Measurements from ENCODE around the gene PALS2.

The PALS2 gene

GRCh38 chr7:24572997-24573553, at the start of gene PALS2:
Gene PALS2 (plus strand): TSS chr7:24573452. CDS start chr7:24623668, 50,216 bp downstream.
- DNase-seq, result peak; percentile 24 to 55

- DNase-seq, result no peak
Measured at GRCh38 chr7:24531255-24531654, 42.0 kb upstream of the PALS2 start.

GRCh38 chr7:24536682-24537081, 36.6 kb upstream of the PALS2 start:
- DNase-seq, result no peak

- DNase-seq, result no peak
Measured at GRCh38 chr7:24540956-24541355, 32.3 kb upstream of the PALS2 start.

- no peak for DNase-seq
Measured at GRCh38 chr7:24545215-24545614, 28.0 kb upstream of the PALS2 start.

GRCh38 chr7:24548390-24548789, 24.9 kb upstream of the PALS2 start:
- no peak for DNase-seq

GRCh38 chr7:24549991-24550390, 23.3 kb upstream of the PALS2 start:
- no peak for DNase-seq

GRCh38 chr7:24555184-24555583, 18.1 kb upstream of the PALS2 start:
- no peak for DNase-seq

- no peak for DNase-seq
Measured at GRCh38 chr7:24555719-24556118, 17.5 kb upstream of the PALS2 start.

- no peak for DNase-seq
Measured at GRCh38 chr7:24560772-24561171, 12.5 kb upstream of the PALS2 start.

GRCh38 chr7:24566274-24566673, 7.0 kb upstream of the PALS2 start:
- DNase-seq, result no peak

GRCh38 chr7:24570983-24571382, 2.3 kb upstream of the PALS2 start:
- DNase-seq, result no peak

GRCh38 chr7:24572016-24572392, 1.2 kb upstream of the PALS2 start:
- DNase-seq, result no peak

GRCh38 chr7:24572393-24572996, 757 bp upstream of the PALS2 start:
- peak in 1 of 2 experiments; percentile 32 for DNase-seq

- DNase-seq, result peak in 1 of 2 experiments; percentile 51
Measured at GRCh38 chr7:24573554-24574338, 494 bp downstream of the PALS2 start.

GRCh38 chr7:24574386-24574785, 1.1 kb downstream of the PALS2 start:
- no peak for DNase-seq

GRCh38 chr7:24574950-24575349, 1.7 kb downstream of the PALS2 start:
- no peak for DNase-seq

GRCh38 chr7:24576171-24577025, 3.1 kb downstream of the PALS2 start:
- DNase-seq, result peak; percentile 62 to 70

- no peak for DNase-seq
Measured at GRCh38 chr7:24578052-24578451, 4.8 kb downstream of the PALS2 start.

- DNase-seq, result no peak
Measured at GRCh38 chr7:24580283-24580946, 7.2 kb downstream of the PALS2 start.

GRCh38 chr7:24582166-24582565, 8.9 kb downstream of the PALS2 start:
- no peak for DNase-seq

GRCh38 chr7:24587853-24588252, 14.6 kb downstream of the PALS2 start:
- no peak for DNase-seq

GRCh38 chr7:24591152-24591551, 17.9 kb downstream of the PALS2 start:
- DNase-seq, result no peak

Data from NCI-H446 (cell line).